Astrocyte of the cerebellum (primary cell): Measurements from ENCODE around the gene RGMA.

ENCODE experiments used
- DNase-seq: peaks from one replicate; pipeline ENCODE4 v3.0.0-alpha.2; 2011; ENCODE audit warnings: low read depth
- H3K4me3 ChIP-seq: 2 replicates; pipeline ENCODE4 v1.5.1; 2011; ENCODE audit warnings: mild to moderate bottlenecking, low read depth, low read length, moderate library complexity
- in situ Hi-C: cut with HindIII; loops from 2 replicates; pipeline ENCODE4 v1.10.0; 2017; ENCODE audit warnings: low sequenced_read_pairs
- TF ChIP-seq, protein P1 (sequence below): IDR thresholded peaks from 2 replicates; pipeline ENCODE4 v1.5.1; 2012; ENCODE audit warnings: low read length, low read depth, moderate library complexity, mild to moderate bottlenecking; ENCODE audit errors: missing control alignments

The RGMA gene

GRCh38 chr15:93103823-93104222, 14.8 kb upstream of the RGMA start:
- no peak for DNase-seq

DNA sequence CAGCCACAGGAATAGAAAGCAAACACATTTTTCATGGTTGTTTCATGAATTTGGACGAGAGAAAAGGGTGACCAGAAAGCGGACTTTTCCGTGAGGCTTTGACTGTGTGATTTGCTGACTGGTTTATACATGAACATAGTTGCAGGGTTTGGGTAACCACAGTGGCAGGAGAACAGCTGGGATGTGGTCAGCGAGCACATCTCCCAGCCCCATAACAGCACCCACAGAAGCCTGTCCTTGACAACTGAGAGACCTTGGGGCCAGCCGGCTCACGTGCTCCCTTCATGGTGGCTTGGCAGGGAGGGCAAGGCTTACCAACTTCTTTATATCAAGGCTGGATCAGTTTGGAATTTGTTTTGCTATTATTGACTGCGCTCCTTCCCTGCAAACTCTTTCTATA, 13.2 kb upstream of the RGMA start:
- in situ Hi-C loops, result no loop called here
- no peak overlapping the region for H3K4me3 ChIP-seq
- DNase-seq, result no peak
- TF ChIP-seq, protein P1, sequence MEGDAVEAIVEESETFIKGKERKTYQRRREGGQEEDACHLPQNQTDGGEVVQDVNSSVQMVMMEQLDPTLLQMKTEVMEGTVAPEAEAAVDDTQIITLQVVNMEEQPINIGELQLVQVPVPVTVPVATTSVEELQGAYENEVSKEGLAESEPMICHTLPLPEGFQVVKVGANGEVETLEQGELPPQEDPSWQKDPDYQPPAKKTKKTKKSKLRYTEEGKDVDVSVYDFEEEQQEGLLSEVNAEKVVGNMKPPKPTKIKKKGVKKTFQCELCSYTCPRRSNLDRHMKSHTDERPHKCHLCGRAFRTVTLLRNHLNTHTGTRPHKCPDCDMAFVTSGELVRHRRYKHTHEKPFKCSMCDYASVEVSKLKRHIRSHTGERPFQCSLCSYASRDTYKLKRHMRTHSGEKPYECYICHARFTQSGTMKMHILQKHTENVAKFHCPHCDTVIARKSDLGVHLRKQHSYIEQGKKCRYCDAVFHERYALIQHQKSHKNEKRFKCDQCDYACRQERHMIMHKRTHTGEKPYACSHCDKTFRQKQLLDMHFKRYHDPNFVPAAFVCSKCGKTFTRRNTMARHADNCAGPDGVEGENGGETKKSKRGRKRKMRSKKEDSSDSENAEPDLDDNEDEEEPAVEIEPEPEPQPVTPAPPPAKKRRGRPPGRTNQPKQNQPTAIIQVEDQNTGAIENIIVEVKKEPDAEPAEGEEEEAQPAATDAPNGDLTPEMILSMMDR, result no peak

More at GRCh38 chr15:93103823-93104222, 14.8 kb upstream of the RGMA start:
- TF ChIP-seq, protein P1, result no peak
- in situ Hi-C loops, result no loop called here
- no peak overlapping the region for H3K4me3 ChIP-seq

GRCh38 chr15:93093765-93094164, 4.8 kb upstream of the RGMA start:
- no peak for DNase-seq
- TF ChIP-seq, protein P1, result no peak
- no peak overlapping the region for H3K4me3 ChIP-seq
- in situ Hi-C loops, result no loop called here

DNA sequence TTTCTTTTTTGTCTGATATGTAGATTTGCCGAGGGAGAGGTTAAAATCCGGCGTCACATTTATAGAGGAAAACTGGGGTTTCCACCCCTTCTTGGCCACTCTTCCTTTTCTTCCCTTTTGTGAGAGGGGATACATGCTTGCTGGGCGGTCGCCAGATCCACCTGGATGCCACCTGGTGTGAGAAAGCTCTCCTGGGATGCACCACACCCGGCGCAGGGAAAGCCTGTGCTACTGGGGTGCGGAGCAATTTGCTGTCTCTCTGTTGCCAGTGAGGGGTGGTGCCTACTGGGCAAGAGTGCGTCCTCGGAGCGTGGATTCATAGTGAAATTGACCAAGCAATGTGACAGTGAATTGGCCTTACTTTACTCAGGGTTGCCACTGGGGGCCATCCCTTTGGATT, 2.5 kb upstream of the RGMA start:
- H3K4me3 ChIP-seq, result no peak overlapping the region
- DNase-seq, result no peak
- TF ChIP-seq, protein P1, result no peak
- in situ Hi-C loops, result no loop called here

DNA sequence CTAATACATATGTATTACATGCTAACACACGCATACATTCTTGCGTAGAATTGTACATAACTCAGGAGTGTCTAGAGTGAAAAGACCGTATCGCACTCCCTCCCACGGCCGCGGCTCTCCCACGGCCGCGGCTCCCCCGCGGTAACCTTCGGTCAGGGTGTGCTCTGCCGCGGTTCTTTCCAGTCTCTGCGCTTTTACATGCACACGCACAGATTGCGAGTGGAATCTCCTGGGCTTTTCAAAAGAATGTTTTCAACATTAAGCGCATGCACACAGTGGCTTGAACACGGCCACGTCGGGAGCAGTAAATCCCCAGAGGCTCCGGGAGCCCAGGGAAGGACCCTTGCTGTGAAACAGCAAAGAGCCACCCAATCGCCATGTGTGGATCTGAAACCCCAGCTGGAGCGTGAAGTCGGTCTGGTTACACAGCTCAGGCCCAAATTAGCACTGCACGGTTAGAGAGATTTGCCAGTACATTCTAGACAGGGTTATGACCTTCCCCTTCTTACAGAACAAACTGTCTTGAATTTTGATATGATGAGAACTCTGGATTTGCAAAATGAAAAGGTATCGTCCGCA, 805 bp upstream of the RGMA start:
- TF ChIP-seq, protein P1, result no peak
- no peak for DNase-seq
- H3K4me3 ChIP-seq, result no peak overlapping the region
- in situ Hi-C loops, result no loop called here

DNA sequence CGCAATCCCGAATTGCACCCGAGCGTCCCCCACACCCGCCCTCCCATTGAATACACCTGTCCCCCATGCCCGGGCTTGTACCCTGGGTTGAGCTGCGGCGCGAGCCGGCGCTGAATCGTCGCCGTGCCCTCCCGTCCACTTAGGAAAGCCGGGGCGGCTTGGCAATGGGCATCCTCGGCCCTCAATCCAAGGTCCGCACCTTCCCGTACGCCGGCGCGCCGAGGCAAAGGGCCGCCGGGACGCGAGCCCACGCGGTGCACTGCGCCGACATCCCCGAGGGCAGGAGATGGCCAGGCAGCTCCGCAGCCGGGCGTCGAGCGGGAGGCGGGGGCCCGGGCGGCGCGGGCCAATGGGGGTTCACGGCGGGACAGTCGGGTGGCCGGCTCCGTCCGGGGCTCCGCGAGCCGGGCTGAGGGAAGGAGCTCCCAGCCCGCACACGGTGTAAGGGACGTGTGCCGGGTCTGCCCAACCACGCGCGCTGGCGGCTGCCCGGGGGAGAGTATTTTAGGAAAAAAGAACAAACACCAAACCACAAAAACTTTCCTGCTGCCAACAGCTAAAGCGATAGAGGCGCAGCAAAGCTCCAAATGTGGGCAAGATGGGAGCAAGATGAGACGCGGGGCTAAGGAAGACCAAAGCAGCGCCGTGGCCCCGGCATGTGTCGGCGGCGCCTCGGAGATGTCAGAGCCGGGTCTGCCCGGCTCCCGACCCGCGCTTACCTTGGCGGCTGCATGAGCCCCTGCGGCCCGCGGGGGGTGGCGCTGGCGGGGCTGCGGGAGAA, 621 bp downstream of the RGMA start:
- H3K4me3 ChIP-seq, result peak overlapping the region; percentile 30
- DNase-seq, result no peak
- TF ChIP-seq, protein P1, result no peak
- in situ Hi-C loops, result no loop called here
